ENCODE results near the gene TRIOBP. TPM values are rescaled to one million over a fixed set of nuclear protein-coding genes. Genes with fewer than 3 reads are reported as not detected.

Gene TRIOBP
- total RNA-seq, 6 experiments from 2014 or later = 74.3 to 92.5 (median 91.6) TPM

DNA sequence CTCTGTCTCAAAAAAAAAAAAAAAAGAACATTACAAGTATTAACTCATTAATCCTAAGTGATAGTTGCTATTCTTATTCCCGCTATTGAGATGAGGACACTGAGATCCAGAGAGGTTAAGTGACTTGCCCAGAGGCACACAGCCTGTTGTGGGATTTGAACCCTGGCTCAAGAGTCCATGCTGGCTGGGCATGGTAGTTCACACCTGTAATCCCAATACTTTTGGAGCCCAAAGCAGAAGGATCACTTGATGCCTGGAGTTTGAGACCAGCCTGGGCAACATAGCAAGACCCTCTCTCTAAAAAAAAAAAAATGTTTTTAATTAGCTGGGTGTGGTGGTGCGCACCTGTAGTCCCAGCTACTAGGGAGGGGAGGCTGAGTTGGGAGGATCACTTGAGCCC lies 115.0 kb downstream of the TRIOBP start:
- H3K4me3 Mint-ChIP-seq = no peak overlapping the region
- H3K9me3 Mint-ChIP-seq = no peaks in the 10 kb centered on the region
- H3K27me3 Mint-ChIP-seq (ENCODE audit: insufficient read depth) = peaks cover 2% of the 10 kb centered on the region
- TF ChIP-seq, protein P1, sequence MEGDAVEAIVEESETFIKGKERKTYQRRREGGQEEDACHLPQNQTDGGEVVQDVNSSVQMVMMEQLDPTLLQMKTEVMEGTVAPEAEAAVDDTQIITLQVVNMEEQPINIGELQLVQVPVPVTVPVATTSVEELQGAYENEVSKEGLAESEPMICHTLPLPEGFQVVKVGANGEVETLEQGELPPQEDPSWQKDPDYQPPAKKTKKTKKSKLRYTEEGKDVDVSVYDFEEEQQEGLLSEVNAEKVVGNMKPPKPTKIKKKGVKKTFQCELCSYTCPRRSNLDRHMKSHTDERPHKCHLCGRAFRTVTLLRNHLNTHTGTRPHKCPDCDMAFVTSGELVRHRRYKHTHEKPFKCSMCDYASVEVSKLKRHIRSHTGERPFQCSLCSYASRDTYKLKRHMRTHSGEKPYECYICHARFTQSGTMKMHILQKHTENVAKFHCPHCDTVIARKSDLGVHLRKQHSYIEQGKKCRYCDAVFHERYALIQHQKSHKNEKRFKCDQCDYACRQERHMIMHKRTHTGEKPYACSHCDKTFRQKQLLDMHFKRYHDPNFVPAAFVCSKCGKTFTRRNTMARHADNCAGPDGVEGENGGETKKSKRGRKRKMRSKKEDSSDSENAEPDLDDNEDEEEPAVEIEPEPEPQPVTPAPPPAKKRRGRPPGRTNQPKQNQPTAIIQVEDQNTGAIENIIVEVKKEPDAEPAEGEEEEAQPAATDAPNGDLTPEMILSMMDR (IDR thresholded peaks at IDR 0.05) = no peak
- H3K36me3 Mint-ChIP-seq (ENCODE audit: low read depth) = no peaks in the 10 kb centered on the region
- DNase-seq = no peak
- H3K27ac Mint-ChIP-seq = no peak overlapping the region
- peaks cover 13% of the 10 kb centered on the region for H3K4me1 Mint-ChIP-seq (ENCODE audit: low read depth)

DNA sequence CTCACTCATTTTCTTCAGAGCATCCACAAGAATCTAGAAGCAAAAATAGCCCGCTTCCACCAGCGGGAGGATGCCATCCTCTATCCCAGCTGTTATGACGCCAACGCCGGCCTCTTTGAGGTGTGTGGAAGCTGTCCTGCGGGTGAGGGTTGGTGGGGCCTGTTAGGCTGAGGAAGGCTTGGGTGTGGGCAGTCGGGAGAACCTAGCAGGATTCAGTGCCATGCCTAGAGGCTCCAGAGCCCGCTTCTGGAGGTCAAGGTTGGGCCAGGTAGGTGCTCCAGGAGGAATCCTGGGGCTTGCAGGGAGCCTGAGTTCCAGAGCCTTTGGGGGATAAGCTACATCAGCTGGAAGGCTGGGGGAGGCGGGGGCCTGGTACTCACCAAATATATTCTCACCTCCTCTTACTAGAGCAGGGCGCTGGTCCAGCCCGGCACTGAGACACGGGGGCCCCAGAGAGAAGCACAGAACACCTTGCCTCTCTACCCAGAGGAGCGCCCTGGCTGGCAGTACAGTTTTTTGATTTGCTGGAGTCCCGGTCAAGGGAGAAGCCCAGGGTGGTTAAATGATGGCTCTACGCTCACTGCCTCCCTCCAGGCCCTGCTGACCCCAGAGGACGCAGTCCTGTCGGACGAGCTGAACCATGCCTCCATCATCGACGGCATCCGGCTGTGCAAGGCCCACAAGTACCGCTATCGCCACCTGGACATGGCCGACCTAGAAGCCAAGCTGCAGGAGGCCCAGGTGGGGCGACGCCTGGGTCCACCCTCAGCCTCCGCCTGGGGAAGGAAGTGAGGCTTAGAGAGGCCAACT lies 116.2 kb downstream of the TRIOBP start:
- H3K4me1 Mint-ChIP-seq (ENCODE audit: low read depth) = peaks cover 14% of the 10 kb centered on the region
- TF ChIP-seq, protein P1 (IDR thresholded peaks at IDR 0.05) = no peak

DNA sequence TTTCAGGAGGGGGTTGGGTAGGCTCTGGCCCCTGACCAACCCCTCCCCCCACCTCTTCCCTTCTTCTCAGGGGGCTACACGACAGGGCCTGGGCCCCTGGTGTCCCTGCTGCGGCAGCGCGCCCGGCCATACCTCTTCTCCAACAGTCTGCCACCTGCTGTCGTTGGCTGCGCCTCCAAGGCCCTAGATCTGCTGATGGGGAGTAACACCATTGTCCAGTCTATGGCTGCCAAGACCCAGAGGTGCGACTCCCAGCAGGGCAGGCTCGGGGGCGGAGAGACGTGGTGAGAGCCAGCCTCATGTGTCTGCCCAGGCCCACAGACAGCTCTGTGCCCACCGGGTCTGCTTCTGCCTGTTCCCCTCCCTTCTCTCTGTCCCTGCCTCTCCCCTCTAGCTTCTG lies 118.7 kb downstream of the TRIOBP start:
- H3K4me3 Mint-ChIP-seq = no peak overlapping the region
- no peaks in the 10 kb centered on the region for H3K9me3 Mint-ChIP-seq
- H3K36me3 Mint-ChIP-seq (ENCODE audit: low read depth) = no peaks in the 10 kb centered on the region
- H3K27me3 Mint-ChIP-seq (ENCODE audit: insufficient read depth) = peaks cover 8% of the 10 kb centered on the region
- TF ChIP-seq, protein P1 (IDR thresholded peaks at IDR 0.05) = no peak
- peaks cover 17% of the 10 kb centered on the region for H3K4me1 Mint-ChIP-seq (ENCODE audit: low read depth)
- no peak for DNase-seq
- H3K27ac Mint-ChIP-seq = no peak overlapping the region

More for the DNA sequence above, 116.2 kb downstream of the TRIOBP start:
- Mint-ChIP-seq H3K27me3 (ENCODE audit: insufficient read depth) (peaks cover 2% of the 10 kb centered on the region), H3K9me3 (no peaks in the 10 kb centered on the region), H3K4me3 (no peak overlapping the region), H3K27ac (no peak overlapping the region), H3K36me3 (ENCODE audit: low read depth) (no peaks in the 10 kb centered on the region)
- no peak for DNase-seq

DNA sequence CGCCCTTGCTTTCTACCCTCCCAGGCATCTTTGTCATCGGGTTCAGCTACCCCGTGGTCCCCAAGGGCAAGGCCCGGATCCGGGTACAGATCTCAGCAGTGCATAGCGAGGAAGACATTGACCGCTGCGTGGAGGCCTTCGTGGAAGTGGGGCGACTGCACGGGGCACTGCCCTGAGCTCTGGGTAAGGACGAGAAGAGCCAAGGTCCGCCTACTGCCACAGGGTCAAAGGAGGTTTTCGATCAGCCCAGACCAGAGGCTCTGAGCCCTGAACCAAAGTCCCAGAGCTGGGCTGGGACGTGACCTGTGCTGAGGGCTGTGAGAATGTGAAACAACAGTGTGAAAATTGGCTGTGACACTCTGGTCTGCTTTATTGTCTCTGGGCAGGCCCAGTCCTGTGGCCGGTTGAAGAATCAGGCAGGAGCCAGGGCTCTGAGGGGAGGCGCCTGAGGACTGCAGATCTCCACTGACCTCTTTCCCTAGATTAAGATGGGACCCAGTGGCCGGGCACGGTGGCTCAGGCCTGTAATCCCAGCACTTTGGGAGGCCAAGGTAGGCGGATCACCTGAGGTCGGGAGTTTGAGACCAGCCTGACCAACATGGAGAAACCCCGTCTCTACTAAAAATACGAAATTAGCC lies 119.8 kb downstream of the TRIOBP start:
- Mint-ChIP-seq H3K27me3 (ENCODE audit: insufficient read depth) (peaks cover 11% of the 10 kb centered on the region), H3K9me3 (no peaks in the 10 kb centered on the region), H3K27ac (no peak overlapping the region), H3K4me3 (no peak overlapping the region), H3K36me3 (ENCODE audit: low read depth) (no peaks in the 10 kb centered on the region), H3K4me1 (ENCODE audit: low read depth) (peaks cover 17% of the 10 kb centered on the region)
- DNase-seq = no peak
- TF ChIP-seq, protein P1 (IDR thresholded peaks at IDR 0.05) = no peak

DNA sequence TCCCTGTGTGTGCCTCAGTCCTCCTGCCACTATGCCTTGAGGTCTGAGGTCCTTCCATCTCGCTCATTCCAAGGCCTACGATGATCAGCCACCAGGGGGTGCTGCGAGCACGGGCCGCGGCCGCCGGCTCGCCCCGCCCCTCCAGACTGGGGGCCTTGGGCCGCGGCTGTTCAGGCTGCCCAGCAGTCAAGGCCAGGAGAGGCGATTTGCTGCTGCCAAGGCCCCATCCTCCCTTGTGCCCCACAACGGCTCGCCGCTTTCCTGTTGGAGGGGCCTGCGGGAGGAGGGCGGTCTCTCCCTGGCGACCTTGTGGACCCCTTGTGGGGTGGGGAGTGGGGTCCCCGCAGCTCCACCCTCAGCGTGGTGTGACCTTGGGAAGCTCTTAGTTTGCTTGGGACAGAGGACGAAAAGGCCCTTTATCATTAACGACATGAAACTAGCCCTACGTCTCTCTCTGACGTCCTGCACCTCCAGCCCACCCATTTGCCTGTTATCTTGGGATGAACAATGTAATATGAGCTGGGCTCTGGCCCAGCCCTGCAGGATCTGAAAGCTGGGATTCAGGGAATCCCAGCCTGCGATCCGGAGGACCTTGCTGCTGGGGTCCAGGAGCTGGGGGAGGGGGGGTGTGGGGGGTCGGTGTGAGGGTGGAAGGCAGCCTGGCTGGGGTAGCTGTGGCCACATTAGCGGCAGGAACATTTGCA lies 121.0 kb downstream of the TRIOBP start:
- H3K4me1 Mint-ChIP-seq (ENCODE audit: low read depth) = peaks cover 17% of the 10 kb centered on the region
- peak overlapping the region; percentile 83 for H3K27ac Mint-ChIP-seq
- no peaks in the 10 kb centered on the region for H3K36me3 Mint-ChIP-seq (ENCODE audit: low read depth)
- peak overlapping the region; percentile 81 for H3K4me3 Mint-ChIP-seq
- no peaks in the 10 kb centered on the region for H3K9me3 Mint-ChIP-seq
- DNase-seq = peak; percentile 55
- H3K27me3 Mint-ChIP-seq (ENCODE audit: insufficient read depth) = peaks cover 19% of the 10 kb centered on the region
- TF ChIP-seq, protein P1 (IDR thresholded peaks at IDR 0.05) = peak; percentile 99
